ENCODE data around the gene AGAP1.

AGAP1 gene

DNA sequence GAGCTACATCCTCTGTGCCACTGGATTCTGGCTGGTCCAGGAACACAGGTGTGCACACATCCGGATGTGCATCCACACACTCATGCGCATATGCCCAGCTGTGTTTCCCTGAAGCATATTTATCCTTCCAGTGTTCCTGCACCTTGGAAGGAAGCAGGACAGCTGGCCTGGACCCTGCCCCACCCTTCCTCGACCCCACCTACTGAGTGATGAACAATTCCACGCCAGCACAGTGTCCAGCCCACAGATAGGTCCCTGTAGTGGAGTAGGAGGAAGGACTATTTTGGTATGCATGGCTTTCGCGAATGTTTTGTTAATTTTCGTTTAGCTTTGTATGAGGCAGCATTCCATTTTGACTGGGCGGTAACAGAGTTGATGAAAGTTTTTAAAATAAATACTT, 211.5 kb downstream of the AGAP1 start:
- DNase-seq (ENCODE audit: low read depth) = no peak

DNA sequence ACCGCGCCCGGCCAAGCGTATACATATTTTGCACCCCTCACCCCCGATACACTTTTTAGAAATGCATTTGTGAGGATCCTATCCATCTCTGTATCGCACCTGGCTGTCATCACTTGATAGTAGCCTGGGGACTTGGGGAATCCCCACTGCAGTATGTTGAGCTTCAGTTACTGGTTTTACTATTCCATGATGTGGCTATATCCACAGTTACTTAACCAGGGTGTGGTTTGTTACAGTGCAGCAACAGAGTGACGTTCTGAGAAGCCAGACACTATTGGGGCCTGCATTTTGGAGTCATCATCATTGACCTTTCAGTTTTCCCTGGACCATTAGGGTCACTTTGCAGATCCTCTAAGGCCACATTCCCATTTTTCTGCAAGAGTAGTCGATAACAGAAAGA, 212.7 kb downstream of the AGAP1 start:
- no peak for DNase-seq (ENCODE audit: low read depth)
- no peak overlapping the region for H3K4me3 ChIP-seq (ENCODE audit: low read depth, low read length)
- TF ChIP-seq, protein P1, sequence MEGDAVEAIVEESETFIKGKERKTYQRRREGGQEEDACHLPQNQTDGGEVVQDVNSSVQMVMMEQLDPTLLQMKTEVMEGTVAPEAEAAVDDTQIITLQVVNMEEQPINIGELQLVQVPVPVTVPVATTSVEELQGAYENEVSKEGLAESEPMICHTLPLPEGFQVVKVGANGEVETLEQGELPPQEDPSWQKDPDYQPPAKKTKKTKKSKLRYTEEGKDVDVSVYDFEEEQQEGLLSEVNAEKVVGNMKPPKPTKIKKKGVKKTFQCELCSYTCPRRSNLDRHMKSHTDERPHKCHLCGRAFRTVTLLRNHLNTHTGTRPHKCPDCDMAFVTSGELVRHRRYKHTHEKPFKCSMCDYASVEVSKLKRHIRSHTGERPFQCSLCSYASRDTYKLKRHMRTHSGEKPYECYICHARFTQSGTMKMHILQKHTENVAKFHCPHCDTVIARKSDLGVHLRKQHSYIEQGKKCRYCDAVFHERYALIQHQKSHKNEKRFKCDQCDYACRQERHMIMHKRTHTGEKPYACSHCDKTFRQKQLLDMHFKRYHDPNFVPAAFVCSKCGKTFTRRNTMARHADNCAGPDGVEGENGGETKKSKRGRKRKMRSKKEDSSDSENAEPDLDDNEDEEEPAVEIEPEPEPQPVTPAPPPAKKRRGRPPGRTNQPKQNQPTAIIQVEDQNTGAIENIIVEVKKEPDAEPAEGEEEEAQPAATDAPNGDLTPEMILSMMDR (IDR thresholded peaks at IDR 0.05; ENCODE audit: low read depth, low read length, missing control alignments) = no peak

More for the DNA sequence above, 211.5 kb downstream of the AGAP1 start:
- no peak overlapping the region for H3K4me3 ChIP-seq (ENCODE audit: low read depth, low read length)
- TF ChIP-seq, protein P1 (IDR thresholded peaks at IDR 0.05; ENCODE audit: low read depth, low read length, missing control alignments) = no peak

DNA sequence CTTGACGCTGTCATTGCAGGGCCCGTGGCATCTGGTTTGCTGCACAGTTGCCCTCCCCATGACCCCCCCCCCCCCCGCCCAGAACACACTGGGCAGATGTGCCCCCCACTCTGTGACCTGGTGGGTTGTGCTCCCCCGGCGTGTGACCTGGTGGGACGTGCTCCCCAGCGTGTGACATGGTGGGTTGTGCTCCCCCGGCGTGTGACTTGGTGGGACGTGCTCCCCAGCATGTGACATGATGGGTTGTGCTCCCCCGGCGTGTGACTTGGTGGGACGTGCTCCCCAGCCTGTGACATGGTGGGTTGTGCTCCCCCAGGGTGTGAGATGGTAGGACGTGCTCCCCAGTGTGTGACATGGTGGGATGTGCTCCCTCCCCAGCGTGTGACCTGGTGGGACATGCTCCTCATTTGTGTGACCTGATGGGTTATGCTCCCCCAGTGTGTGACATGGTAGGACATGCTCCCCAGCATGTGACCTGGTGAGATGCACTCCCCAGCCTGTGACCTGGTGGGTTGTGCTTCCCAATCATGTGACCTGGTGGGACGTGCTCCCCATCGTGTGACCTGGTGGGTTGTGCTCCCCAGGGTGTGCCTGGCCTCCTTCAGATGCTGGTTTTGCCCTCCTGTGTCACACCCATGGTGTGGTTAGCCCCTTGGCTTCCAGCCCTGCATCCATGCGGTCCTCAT, 213.7 kb downstream of the AGAP1 start:
- no peak for DNase-seq (ENCODE audit: low read depth)
- no peak overlapping the region for H3K4me3 ChIP-seq (ENCODE audit: low read depth, low read length)
- TF ChIP-seq, protein P1 (IDR thresholded peaks at IDR 0.05; ENCODE audit: low read depth, low read length, missing control alignments) = no peak

DNA sequence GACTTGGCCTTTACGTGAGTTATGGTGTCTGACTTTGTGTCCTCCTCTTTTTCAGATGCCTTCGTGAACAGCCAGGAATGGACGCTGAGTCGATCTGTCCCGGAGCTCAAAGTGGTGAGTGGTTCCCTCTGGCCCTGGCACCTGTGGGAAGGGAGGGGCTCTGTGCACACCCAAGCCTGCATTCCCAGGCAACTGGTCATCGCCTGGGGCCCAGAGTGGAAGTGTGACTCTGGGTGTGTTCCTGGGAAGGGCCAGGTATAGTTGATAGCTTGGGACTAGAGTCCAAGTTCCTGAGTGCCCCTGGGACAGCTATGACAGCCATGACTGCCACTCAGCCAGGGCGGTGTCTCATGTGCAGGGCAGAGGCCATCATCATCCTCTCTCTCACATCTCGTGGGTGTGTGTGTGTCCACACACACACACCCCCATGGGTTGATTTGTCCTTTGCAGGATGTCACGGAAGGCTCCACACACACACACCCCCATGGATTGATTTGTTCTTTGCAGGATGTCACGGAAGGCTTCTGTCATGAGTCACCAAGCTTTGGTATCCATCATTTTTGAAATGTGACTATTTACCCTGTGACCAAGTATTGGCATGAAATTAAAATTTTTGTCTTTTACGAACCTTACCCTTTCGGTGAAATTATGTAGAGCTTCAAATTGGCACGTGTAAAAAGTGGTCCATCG, 215.4 kb downstream of the AGAP1 start:
- TF ChIP-seq, protein P1 (IDR thresholded peaks at IDR 0.05; ENCODE audit: low read depth, low read length, missing control alignments) = no peak
- no peak overlapping the region for H3K4me3 ChIP-seq (ENCODE audit: low read depth, low read length)
- DNase-seq (ENCODE audit: low read depth) = no peak

DNA sequence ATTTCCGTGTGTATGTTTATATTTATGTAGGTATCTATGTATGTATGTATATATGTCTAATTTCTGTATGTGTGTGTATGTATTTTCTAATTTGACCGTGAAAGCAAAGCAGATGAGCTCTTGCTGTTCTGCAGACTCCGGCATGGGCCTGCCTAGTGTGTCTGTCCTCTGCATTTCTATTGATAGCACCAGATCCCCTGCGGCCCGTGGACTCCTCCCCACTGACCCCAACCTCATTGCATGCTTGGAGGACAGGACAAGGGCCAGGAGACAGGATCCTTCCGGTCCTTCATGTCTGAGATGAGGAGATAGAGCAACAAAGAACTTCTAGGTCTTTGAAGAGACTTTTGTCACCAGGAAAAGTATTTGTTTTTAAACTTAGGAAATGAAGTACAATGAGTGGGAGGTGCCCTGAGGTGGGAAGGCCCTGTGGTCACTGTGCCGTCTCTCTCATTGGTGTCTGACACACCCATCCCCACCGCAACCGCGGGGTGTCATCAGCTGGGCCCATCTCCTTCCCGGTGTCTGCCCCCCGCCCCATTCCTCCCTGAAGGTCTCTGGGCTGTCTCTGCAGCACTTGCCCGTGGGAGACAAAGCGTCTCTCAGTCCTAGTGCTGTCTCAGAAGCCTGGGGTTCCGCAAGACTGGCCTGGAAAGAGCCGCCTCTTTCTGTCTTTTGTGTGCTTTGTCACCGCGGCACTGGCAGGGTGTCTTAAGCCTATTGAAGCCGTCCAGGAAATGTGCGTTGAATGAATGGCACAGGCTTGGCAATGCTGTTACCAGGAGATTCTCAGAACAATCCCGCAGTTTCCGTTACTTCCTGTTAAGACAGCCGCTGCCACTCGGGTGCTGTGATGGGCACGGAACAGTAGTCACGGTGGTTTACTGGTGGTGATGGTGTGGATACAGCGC, 216.4 kb downstream of the AGAP1 start:
- H3K4me3 ChIP-seq (ENCODE audit: low read depth, low read length) = no peak overlapping the region
- TF ChIP-seq, protein P1 (IDR thresholded peaks at IDR 0.05; ENCODE audit: low read depth, low read length, missing control alignments) = no peak
- no peak for DNase-seq (ENCODE audit: low read depth)

DNA sequence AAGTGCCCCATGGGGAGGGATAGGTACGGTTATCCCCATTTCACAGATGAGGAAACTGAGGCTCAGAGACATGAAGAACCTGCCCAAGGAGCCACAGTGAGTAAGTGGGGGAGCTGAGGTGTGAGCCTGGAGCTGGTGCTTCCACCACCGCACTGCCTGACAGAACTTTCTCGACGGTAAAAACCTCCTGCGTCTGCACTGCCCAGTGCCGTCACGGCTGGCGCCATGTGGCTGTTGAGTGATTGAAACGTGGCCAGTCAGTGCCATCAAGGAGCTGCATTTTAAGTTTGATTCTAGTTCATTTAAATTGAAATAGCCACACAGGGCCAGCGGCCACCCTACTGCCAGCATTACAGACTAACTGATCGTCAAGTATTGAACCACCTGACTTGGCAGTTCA, 217.1 kb downstream of the AGAP1 start:
- TF ChIP-seq, protein P1 (IDR thresholded peaks at IDR 0.05; ENCODE audit: low read depth, low read length, missing control alignments) = no peak
- H3K4me3 ChIP-seq (ENCODE audit: low read depth, low read length) = no peak overlapping the region
- no peak for DNase-seq (ENCODE audit: low read depth)

Data from GM12864 (cell line).